Colon (tissue), 2 donors: ENCODE data around the gene MTCH1.

Experiments
- FAIRE-seq: peaks from 2 replicates; lab custom pipeline; 2012; peaks lifted over from hg19 to GRCh38; lab: Jason Lieb, UNC
- donor health status: control.
- donor health status: control.

MTCH1 gene

DNA sequence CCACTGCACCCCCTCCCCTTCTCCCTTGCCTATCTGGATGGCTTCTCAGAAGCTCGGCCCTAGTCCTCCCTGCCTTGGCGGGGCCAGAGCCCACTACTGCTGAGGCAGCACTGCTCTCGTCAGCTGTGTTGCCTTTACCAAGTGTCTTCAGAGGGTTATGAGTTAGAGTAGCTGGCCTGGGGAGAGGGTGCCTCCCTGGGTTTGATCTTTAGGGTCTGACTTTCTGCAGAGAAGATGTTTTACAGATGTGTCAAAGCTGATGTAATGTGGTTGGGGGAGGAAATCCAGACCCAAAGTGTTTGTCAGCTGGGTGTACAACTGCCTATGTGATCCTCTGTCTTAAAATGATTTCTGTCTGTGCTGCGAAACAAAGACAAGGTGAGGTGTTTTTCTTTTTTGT, 61.9 kb downstream of the MTCH1 start:
- no peak for FAIRE-seq

- FAIRE-seq = no peak
These were observed 65.5 kb downstream of the MTCH1 start for GRCh38 chr6:36920546-36920945.

DNA sequence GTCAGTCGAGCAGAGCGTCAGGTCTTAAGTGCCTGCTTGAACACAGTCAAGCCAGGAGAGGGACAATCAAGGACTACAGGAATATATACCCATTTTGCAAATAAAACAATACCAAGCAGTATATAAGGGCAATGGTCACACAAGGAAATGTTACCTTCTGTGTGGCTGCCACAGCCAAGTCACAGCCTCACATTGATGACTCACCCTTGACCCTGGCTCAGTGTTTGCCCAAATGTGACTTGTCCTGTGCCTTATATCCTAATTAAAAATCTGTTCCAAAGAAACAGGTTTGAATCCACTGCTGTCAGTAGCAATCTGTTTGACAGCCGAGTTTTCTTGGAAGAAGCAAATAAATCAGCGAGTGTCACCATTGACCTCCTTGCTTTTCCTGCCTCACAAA, 65.9 kb downstream of the MTCH1 start:
- FAIRE-seq = no peak
